Vein endothelial cell (primary cell): Measurements from ENCODE around the gene TMEM184C. TPM values are rescaled to one million over a fixed set of nuclear protein-coding genes. Genes with fewer than 3 reads are reported as not detected.

Source experiments
- total RNA-seq: library from RNA; depleted of rRNA; stranded (reverse); fragments of >200 nt; gene quantifications from 2 replicates; pipeline ENCODE4 v1.2.3, GENCODE V29; 2012

Gene TMEM184C
- 34.0 and 39.1 TPM in 2 replicates for total RNA-seq

DNA sequence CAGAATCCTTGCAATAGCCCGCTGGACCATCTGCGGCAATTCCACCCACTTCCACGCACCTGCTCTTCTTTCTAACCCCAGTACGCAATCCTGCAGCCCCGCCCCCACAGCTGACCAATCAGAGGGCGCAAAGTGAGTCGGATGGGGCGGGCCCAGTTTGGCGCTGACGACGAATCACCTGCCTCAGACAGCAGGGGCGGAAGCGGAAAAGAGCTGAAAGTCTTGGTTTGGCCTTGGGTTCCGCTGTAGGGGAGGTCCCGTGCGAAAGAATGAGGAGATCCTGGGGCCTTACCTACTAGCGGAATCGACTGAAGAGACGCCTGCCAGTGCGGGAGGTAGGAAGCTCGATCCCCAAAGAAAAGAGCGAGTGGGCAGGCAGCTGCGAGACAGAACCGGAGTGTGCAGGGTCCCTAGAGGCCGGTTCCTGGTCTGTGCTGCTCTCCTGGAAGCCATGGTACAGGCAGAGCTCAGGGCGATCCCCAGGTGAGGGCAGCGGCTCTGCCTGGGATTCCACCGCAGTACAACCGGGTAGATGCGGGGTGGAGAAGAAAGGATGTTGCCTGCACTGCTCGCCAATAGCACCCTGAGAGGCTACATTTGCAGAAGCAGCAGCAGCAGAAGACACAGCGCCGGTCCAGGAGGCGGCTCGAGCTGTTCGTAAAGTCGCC lies at the start of gene TMEM184C:
Gene TMEM184C, plus strand, starts transcription at position 225 of the 668 bp plus-strand sequence. CDS start 560 bp downstream, outside the sequence.

GRCh38 chr4:147683717-147684700 lies 66.8 kb downstream of the TMEM184C start, which contains the start of gene PRMT9:
Gene PRMT9, minus strand, starts transcription at chr4:147684163. Its CDS starts 176 bp downstream, at chr4:147683987.

Other genes with a start within 250 kb of the TMEM184C start
- gene EDNRA, start 136.3 kb upstream of the TMEM184C start, total RNA-seq: under 0.01 and 1.3 TPM in 2 replicates
- gene PRMT9, start 66.8 kb downstream of the TMEM184C start, total RNA-seq: 7.5 and 11.6 TPM in 2 replicates
- gene ARHGAP10, start 114.7 kb downstream of the TMEM184C start, total RNA-seq: 19.9 and 21.9 TPM in 2 replicates